ENCODE data around the gene RPL12.

RPL12 gene

GRCh38 chr9:127450830-127451607, at the start of gene RPL12, which contains the start of gene LRSAM1:
TSS of gene RPL12 (minus strand) at chr9:127451406. CDS start at chr9:127451317, 89 bp downstream.
TSS of gene LRSAM1 (plus strand) at chr9:127451510. CDS start at chr9:127454528, 3,018 bp downstream.
- H3K4me1 ChIP-seq (ENCODE audit: insufficient read depth, low read length) = peaks cover 38% of the 10 kb centered on the region
- peaks cover 44% of the 10 kb centered on the region for H3K79me2 ChIP-seq (ENCODE audit: insufficient read depth, low read length)
- ATAC-seq (ENCODE audit: insufficient read depth, low read depth) (peak; percentile 74), DNase-seq (peak; percentile 95)
- peaks cover 46% of the 10 kb centered on the region for H4K20me1 ChIP-seq (ENCODE audit: insufficient read depth, low read length)
- H3K36me3 ChIP-seq (ENCODE audit: insufficient read depth, low read length) = peaks cover 49% of the 10 kb centered on the region
- TF ChIP-seq EZH2 (IDR thresholded peaks at IDR 0.05; ENCODE audit: borderline replicate concordance, low read depth, low read length, severe bottlenecking) (no peak), CTCF (IDR thresholded peaks at IDR 0.05; ENCODE audit: borderline replicate concordance, extremely low read depth, low read length, poor library complexity, severe bottlenecking) (peak; percentile 31)
- peak within 1 kb of the TSS; percentile 81 for H3K27ac ChIP-seq (ENCODE audit: low read length)
- peak within 1 kb of the TSS; percentile 95 for H2AFZ ChIP-seq (ENCODE audit: low read depth, low read length)
- peak within 1 kb of the TSS; percentile 80 to 86 for H3K4me3 ChIP-seq (ENCODE audit: low read depth in 1 of 2, low read length in 2 of 2)
- H3K9ac ChIP-seq (ENCODE audit: low read depth, low read length) = peak within 1 kb of the TSS; percentile 87
- H3K4me2 ChIP-seq (ENCODE audit: insufficient read depth, low read length) = peak within 1 kb of the TSS; percentile 98
- H3K9me3 ChIP-seq (ENCODE audit: insufficient read depth, low read length, severe bottlenecking) = no peaks in the 10 kb centered on the region
- no peaks in the 10 kb centered on the region for H3K27me3 ChIP-seq (ENCODE audit: insufficient read depth, low read length, poor library complexity)

- no peak for DNase-seq
- no peak for TF ChIP-seq EZH2 (IDR thresholded peaks at IDR 0.05; ENCODE audit: borderline replicate concordance, low read depth, low read length, severe bottlenecking)
- TF ChIP-seq CTCF (IDR thresholded peaks at IDR 0.05; ENCODE audit: borderline replicate concordance, extremely low read depth, low read length, poor library complexity, severe bottlenecking) = no peak
- H2AFZ ChIP-seq (ENCODE audit: low read depth, low read length) = no peak overlapping the region
- no peak overlapping the region for H3K9ac ChIP-seq (ENCODE audit: low read depth, low read length)
- H3K4me1 ChIP-seq (ENCODE audit: insufficient read depth, low read length) = no peaks in the 10 kb centered on the region
- no peaks in the 10 kb centered on the region for H3K9me3 ChIP-seq (ENCODE audit: insufficient read depth, low read length, severe bottlenecking)
- H3K27ac ChIP-seq (ENCODE audit: low read length) = no peak overlapping the region
- no peak for ATAC-seq (ENCODE audit: insufficient read depth, low read depth)
- no peak overlapping the region for H3K4me3 ChIP-seq (ENCODE audit: low read depth in 1 of 2, low read length in 2 of 2)
- no peaks in the 10 kb centered on the region; the same call in none of the 2 replicates for H4K20me1 ChIP-seq (ENCODE audit: insufficient read depth, low read length)
- no peaks in the 10 kb centered on the region for H3K79me2 ChIP-seq (ENCODE audit: insufficient read depth, low read length)
- H3K36me3 ChIP-seq (ENCODE audit: insufficient read depth, low read length) = peaks cover 11% of the 10 kb centered on the region
- H3K27me3 ChIP-seq (ENCODE audit: insufficient read depth, low read length, poor library complexity) = no peaks in the 10 kb centered on the region
- no peak overlapping the region for H3K4me2 ChIP-seq (ENCODE audit: insufficient read depth, low read length)
Observed at GRCh38 chr9:127500862-127501261, 49.7 kb upstream of the RPL12 start.

- H3K36me3 ChIP-seq (ENCODE audit: insufficient read depth, low read length) = peaks cover 15% of the 10 kb centered on the region
- no peaks in the 10 kb centered on the region for H3K9me3 ChIP-seq (ENCODE audit: insufficient read depth, low read length, severe bottlenecking)
- no peaks in the 10 kb centered on the region for H3K27me3 ChIP-seq (ENCODE audit: insufficient read depth, low read length, poor library complexity)
- no peak overlapping the region for H2AFZ ChIP-seq (ENCODE audit: low read depth, low read length)
- H3K4me1 ChIP-seq (ENCODE audit: insufficient read depth, low read length) = no peaks in the 10 kb centered on the region
- H4K20me1 ChIP-seq (ENCODE audit: insufficient read depth, low read length) = no peaks in the 10 kb centered on the region; the same call in none of the 2 replicates
- H3K4me2 ChIP-seq (ENCODE audit: insufficient read depth, low read length) = no peak overlapping the region
- TF ChIP-seq CTCF (IDR thresholded peaks at IDR 0.05; ENCODE audit: borderline replicate concordance, extremely low read depth, low read length, poor library complexity, severe bottlenecking) (no peak), EZH2 (IDR thresholded peaks at IDR 0.05; ENCODE audit: borderline replicate concordance, low read depth, low read length, severe bottlenecking) (no peak)
- no peak overlapping the region for H3K4me3 ChIP-seq (ENCODE audit: low read depth in 1 of 2, low read length in 2 of 2)
- no peak overlapping the region for H3K27ac ChIP-seq (ENCODE audit: low read length)
- no peak overlapping the region for H3K9ac ChIP-seq (ENCODE audit: low read depth, low read length)
- no peak for DNase-seq
- H3K79me2 ChIP-seq (ENCODE audit: insufficient read depth, low read length) = no peaks in the 10 kb centered on the region
- no peak for ATAC-seq (ENCODE audit: insufficient read depth, low read depth)
Observed at GRCh38 chr9:127500399-127500798, 49.2 kb upstream of the RPL12 start.
